ENCODE results near the gene ATP5F1C. TPM values are rescaled to one million over a fixed set of nuclear protein-coding genes. Genes with fewer than 3 reads are reported as not detected.

ATP5F1C gene
- polyA plus RNA-seq, 1 donor from 2014 or later, result 367 TPM

Other genes with a start within 250 kb of the ATP5F1C start
- 19.7 TPM for gene ITIH5, start 121.2 kb upstream of the ATP5F1C start, polyA plus RNA-seq (ENCODE audit: insufficient read depth, low read depth, low replicate concordance)
- gene ITIH2, start 84.9 kb upstream of the ATP5F1C start, polyA plus RNA-seq (ENCODE audit: insufficient read depth, low read depth, low replicate concordance), result 0.54 TPM
- 5.4 TPM for gene KIN, start 184 bp upstream of the ATP5F1C start, polyA plus RNA-seq (ENCODE audit: insufficient read depth, low read depth, low replicate concordance)
- gene TAF3, start 30.3 kb downstream of the ATP5F1C start, polyA plus RNA-seq (ENCODE audit: insufficient read depth, low read depth, low replicate concordance), result 14.4 TPM

Data from brain (organoid and tissue), 1 donor.